Activated CD8-positive, alpha-beta T cell treated with anti-CD3 and anti-CD28 coated beads for 36 hours (primary cell): Measurements from ENCODE around the gene SLCO2A1. TPM values are rescaled to one million over a fixed set of nuclear protein-coding genes. Genes with fewer than 3 reads are reported as not detected.

Experiments used
- ATAC-seq: fragments of 200-7000 bp; cut with Tn5 transposase; one replicate; pipeline ENCODE4 v1.10.0; 2021; ENCODE audit warnings: mild to moderate bottlenecking, moderate library complexity
- CTCF ChIA-PET: fragments of 350-600 bp; sonication (Branson Sonifier 250); formaldehyde crosslinking; loops from one replicate; lab custom pipeline; 2021; ENCODE audit warnings: antibody characterized with exemption; lab: Charles Lee
- POLR2A ChIA-PET: fragments of 350-600 bp; sonication (Branson Sonifier 250); formaldehyde crosslinking; loops from one replicate; lab custom pipeline; 2021; ENCODE audit warnings: antibody characterized with exemption; lab: Charles Lee
- DNase-seq: peaks from one replicate; pipeline ENCODE4 v3.0.0-alpha.2; 2020
- H3K27ac Mint-ChIP-seq: one replicate; pipeline ENCODE4 v1.8.0; 2021; ENCODE audit warnings: mild to moderate bottlenecking, mixed read lengths
- H3K27me3 Mint-ChIP-seq: one replicate; pipeline ENCODE4 v1.8.0; 2021; ENCODE audit warnings: mixed read lengths
- H3K36me3 Mint-ChIP-seq: one replicate; pipeline ENCODE4 v1.8.0; 2021; ENCODE audit warnings: low read depth, mixed read lengths
- H3K4me1 Mint-ChIP-seq: one replicate; pipeline ENCODE4 v1.8.0; 2021; ENCODE audit warnings: low read depth, mixed read lengths
- H3K4me3 Mint-ChIP-seq: one replicate; pipeline ENCODE4 v1.8.0; 2021; ENCODE audit warnings: mild to moderate bottlenecking, moderate library complexity, mixed read lengths
- H3K9me3 Mint-ChIP-seq: one replicate; pipeline ENCODE4 v1.8.0; 2021; ENCODE audit warnings: mixed read lengths
- intact Hi-C: fragments of 100-400 bp; cut with micrococcal nuclease; formaldehyde crosslinking; loops from one replicate; pipeline ENCODE4 v1.10.0; 2022
- total RNA-seq, 2 experiments: library from RNA; stranded (reverse); gene quantifications; one replicate each; pipeline ENCODE4 v1.2.3, GENCODE V29; 2021
- TF ChIP-seq, protein P1 (sequence below): fragments of 200-600 bp; IDR thresholded peaks from one replicate; pipeline ENCODE4 v1.8.0; 2022; ENCODE audit warnings: antibody characterized with exemption, mild to moderate bottlenecking

The SLCO2A1 gene
- total RNA-seq, 2 experiments from 2014 or later: not detected

DNA sequence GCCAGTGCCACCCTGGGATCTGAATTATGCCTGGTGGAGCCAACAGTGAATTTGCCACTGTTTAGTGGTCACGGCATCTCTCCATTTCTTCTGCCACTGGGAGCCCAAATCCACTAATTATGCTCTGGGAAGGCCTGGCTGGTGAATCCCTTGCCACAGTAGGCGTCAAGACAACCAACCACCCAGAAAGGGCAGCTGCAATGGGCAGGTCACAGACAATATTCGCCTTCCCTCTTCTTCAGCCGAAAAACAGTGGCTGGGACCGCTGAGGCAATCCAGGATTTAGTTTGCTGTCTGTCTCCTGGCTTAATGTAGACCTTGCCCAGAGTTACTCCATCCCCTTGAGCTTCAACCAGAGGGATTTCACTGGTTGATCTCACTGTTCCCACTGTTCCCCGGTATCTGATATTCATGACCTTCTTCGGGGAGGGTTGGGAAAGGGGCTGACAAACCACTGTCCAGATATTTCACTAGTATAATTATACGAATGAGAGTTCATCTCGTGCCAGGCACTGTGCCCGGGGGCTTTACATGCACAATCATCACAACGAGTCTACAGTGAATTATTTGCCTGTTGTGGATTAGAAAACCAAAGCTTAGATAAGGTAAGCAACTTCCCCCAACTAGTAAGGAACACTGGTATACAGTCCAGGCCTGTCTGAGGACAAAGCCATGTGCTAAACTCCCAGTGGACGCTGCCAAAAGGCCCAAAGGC, 84.2 kb downstream of the SLCO2A1 start:
- no peak for DNase-seq
- POLR2A ChIA-PET: interaction anchor here (0.7 kb wide), 1 partner anchor 371 kb away, joined by 3 read pairs; no protein-coding TSS in a partner anchor
- H3K4me3 Mint-ChIP-seq: no peak overlapping the region
- H3K27ac Mint-ChIP-seq: no peak overlapping the region
- H3K27me3 Mint-ChIP-seq: peaks cover 5% of the 10 kb centered on the region
- CTCF ChIA-PET: interaction anchor here (1.3 to 1.4 kb wide), 2 partner anchors 15 to 17 kb away, joined by 3 to 4 read pairs; no protein-coding TSS in a partner anchor
- no peak for ATAC-seq
- H3K4me1 Mint-ChIP-seq: peaks cover 8% of the 10 kb centered on the region
- no peaks in the 10 kb centered on the region for H3K36me3 Mint-ChIP-seq
- intact Hi-C loops: no loop called here
- no peaks in the 10 kb centered on the region for H3K9me3 Mint-ChIP-seq
- TF ChIP-seq, protein P1, sequence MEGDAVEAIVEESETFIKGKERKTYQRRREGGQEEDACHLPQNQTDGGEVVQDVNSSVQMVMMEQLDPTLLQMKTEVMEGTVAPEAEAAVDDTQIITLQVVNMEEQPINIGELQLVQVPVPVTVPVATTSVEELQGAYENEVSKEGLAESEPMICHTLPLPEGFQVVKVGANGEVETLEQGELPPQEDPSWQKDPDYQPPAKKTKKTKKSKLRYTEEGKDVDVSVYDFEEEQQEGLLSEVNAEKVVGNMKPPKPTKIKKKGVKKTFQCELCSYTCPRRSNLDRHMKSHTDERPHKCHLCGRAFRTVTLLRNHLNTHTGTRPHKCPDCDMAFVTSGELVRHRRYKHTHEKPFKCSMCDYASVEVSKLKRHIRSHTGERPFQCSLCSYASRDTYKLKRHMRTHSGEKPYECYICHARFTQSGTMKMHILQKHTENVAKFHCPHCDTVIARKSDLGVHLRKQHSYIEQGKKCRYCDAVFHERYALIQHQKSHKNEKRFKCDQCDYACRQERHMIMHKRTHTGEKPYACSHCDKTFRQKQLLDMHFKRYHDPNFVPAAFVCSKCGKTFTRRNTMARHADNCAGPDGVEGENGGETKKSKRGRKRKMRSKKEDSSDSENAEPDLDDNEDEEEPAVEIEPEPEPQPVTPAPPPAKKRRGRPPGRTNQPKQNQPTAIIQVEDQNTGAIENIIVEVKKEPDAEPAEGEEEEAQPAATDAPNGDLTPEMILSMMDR: no peak

DNA sequence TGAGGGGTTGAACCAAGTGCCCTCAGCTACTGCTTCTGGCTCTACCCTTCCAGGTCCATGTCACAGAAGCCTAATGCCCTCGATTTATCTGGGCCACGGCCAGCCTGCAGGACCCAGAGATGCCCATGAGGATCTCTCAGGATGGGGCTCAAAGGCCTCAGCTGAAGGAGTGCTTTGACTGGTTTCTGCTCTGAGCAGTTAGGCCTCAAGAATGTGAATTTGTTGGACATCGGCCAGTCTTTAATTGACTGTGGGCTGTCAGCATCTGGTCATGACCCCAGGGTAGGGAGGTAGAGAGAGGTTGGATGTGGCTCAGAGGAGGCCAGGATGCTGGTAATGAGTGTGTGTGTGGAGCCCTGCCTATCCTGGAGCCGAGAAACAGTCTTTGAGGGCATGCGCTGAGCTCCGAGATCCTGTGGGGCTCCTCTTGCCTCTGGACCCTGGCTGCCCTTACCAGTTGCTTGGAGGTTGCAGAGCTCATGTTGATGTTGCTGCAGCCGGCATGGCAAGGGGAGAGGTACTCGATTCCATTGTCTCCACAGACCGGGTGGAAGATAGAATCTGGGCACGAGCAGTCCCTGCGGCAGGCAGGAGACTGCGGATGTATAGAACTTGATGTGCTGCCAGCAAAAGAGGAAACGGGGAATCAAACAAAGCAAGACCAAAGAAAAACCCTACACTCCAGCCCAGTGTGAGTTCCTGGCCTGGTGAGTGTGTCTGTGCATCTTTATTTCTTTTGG, 84.9 kb downstream of the SLCO2A1 start:
- intact Hi-C loops: no loop called here
- ChIA-PET CTCF (interaction anchor here (1.3 kb wide), 1 partner anchor 14 kb away, joined by 3 read pairs; no protein-coding TSS in a partner anchor), POLR2A (no interaction called here)
- DNase-seq (no peak), ATAC-seq (no peak)
- no peak overlapping the region for H3K4me3 Mint-ChIP-seq
- peaks cover 5% of the 10 kb centered on the region for H3K27me3 Mint-ChIP-seq
- H3K4me1 Mint-ChIP-seq: peaks cover 8% of the 10 kb centered on the region
- TF ChIP-seq, protein P1: no peak
- no peaks in the 10 kb centered on the region for H3K36me3 Mint-ChIP-seq
- H3K9me3 Mint-ChIP-seq: no peaks in the 10 kb centered on the region
- H3K27ac Mint-ChIP-seq: no peak overlapping the region

DNA sequence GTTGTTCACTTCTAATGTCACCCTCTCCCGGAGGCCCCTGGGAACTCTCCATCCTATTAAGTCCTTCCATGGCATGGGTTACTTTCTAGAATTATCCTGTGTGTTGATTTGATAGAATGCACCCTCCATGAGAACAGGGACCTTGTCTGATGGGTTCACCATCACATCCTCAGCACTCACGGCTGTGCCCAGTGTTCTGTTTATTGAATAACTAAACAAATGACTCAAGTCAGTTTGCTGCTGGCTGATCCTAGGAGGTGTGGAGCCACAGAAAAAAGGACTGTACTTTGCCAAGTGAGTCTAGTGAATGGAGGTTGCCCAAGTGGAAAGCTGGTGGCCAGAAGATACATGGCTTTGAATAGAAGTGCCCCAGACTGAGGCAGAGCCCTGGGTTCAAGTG, 85.5 kb downstream of the SLCO2A1 start:
- H3K9me3 Mint-ChIP-seq: no peaks in the 10 kb centered on the region
- H3K36me3 Mint-ChIP-seq: no peaks in the 10 kb centered on the region
- peaks cover 8% of the 10 kb centered on the region for H3K4me1 Mint-ChIP-seq
- ATAC-seq (no peak), DNase-seq (no peak)
- ChIA-PET POLR2A (no interaction called here), CTCF (no interaction called here)
- intact Hi-C loops: no loop called here
- H3K27me3 Mint-ChIP-seq: peaks cover 5% of the 10 kb centered on the region
- TF ChIP-seq, protein P1: no peak
- H3K27ac Mint-ChIP-seq: no peak overlapping the region
- no peak overlapping the region for H3K4me3 Mint-ChIP-seq

DNA sequence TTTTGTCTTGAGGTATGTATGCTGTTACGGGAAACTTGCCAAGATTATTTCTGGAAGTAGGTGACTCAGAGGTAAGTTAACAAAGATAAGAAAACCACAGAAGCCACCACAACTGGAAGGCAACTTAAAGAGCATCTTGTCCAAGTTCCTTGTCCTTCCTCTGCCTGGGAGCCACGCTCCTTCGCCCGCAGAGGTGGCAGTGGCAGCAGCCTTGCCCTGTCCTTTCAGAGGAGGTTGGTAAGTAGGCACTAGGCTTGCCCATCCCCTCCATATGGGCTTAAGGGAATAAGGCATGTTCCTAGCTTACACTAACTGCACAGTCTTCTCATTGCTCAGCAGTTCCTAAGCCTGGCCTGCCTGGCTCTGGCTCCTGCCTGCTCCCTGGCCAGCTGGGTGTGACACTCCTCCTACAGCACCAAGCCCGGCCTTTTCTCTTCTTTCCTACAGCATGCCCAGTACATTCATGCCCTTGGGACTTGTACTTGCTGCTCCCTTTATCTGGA, 86.0 kb downstream of the SLCO2A1 start:
- Mint-ChIP-seq H3K36me3 (no peaks in the 10 kb centered on the region), H3K9me3 (no peaks in the 10 kb centered on the region), H3K4me1 (peaks cover 8% of the 10 kb centered on the region), H3K27ac (no peak overlapping the region), H3K27me3 (peaks cover 5% of the 10 kb centered on the region), H3K4me3 (no peak overlapping the region)
- POLR2A ChIA-PET: no interaction called here
- no peak for DNase-seq
- TF ChIP-seq, protein P1: no peak
- intact Hi-C loops: no loop called here
- no peak for ATAC-seq
- CTCF ChIA-PET: no interaction called here
